Activated naive CD8-positive, alpha-beta T cell treated with anti-CD3 and anti-CD28 coated beads, Interleukin-2, amount 50 U/mL, for 24 hours (primary cell): ENCODE data around the gene PRDM2.

Source experiments
- ATAC-seq: fragments of 150-1000 bp; cut with Tn5 transposase; one replicate; pipeline ENCODE4 v1.10.0; 2021
- DNase-seq: peaks from one replicate; pipeline ENCODE4 v3.0.0; 2021
- H3K27ac Mint-ChIP-seq: one replicate; pipeline ENCODE4 v1.8.0; 2021; ENCODE audit warnings: mild to moderate bottlenecking, mixed read lengths
- H3K27me3 Mint-ChIP-seq: one replicate; pipeline ENCODE4 v1.8.0; 2021; ENCODE audit warnings: mixed read lengths
- H3K36me3 Mint-ChIP-seq: one replicate; pipeline ENCODE4 v1.8.0; 2021; ENCODE audit warnings: low read depth, mixed read lengths
- H3K4me1 Mint-ChIP-seq: one replicate; pipeline ENCODE4 v1.8.0; 2021; ENCODE audit warnings: mixed read lengths
- H3K4me3 Mint-ChIP-seq: one replicate; pipeline ENCODE4 v1.8.0; 2021; ENCODE audit warnings: mild to moderate bottlenecking, moderate library complexity, mixed read lengths
- H3K9me3 Mint-ChIP-seq: one replicate; pipeline ENCODE4 v1.8.0; 2021; ENCODE audit warnings: mixed read lengths

Gene PRDM2

GRCh38 chr1:13775916-13776315 is 75.9 kb downstream of the PRDM2 start:
- Mint-ChIP-seq H3K36me3 (peaks cover 23% of the 10 kb centered on the region), H3K27ac (no peak overlapping the region), H3K27me3 (no peaks in the 10 kb centered on the region), H3K9me3 (no peaks in the 10 kb centered on the region), H3K4me1 (peaks cover 4% of the 10 kb centered on the region), H3K4me3 (no peak overlapping the region)
- ATAC-seq (no peak), DNase-seq (no peak)

DNA sequence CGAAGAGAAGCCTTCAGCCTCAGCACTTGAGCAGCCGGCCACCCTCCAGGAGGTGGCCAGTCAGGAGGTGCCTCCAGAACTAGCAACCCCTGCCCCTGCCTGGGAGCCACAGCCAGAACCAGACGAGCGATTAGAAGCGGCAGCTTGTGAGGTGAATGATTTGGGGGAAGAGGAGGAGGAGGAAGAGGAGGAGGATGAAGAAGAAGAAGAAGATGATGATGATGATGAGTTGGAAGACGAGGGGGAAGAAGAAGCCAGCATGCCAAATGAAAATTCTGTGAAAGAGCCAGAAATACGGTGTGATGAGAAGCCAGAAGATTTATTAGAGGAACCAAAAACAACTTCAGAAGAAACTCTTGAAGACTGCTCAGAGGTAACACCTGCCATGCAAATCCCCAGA is 78.4 kb downstream of the PRDM2 start:
- no peaks in the 10 kb centered on the region for H3K27me3 Mint-ChIP-seq
- H3K4me1 Mint-ChIP-seq: peaks cover 22% of the 10 kb centered on the region
- no peak overlapping the region for H3K4me3 Mint-ChIP-seq
- ATAC-seq (no peak), DNase-seq (no peak)
- no peak overlapping the region for H3K27ac Mint-ChIP-seq
- H3K9me3 Mint-ChIP-seq: no peaks in the 10 kb centered on the region
- peaks cover 44% of the 10 kb centered on the region for H3K36me3 Mint-ChIP-seq

DNA sequence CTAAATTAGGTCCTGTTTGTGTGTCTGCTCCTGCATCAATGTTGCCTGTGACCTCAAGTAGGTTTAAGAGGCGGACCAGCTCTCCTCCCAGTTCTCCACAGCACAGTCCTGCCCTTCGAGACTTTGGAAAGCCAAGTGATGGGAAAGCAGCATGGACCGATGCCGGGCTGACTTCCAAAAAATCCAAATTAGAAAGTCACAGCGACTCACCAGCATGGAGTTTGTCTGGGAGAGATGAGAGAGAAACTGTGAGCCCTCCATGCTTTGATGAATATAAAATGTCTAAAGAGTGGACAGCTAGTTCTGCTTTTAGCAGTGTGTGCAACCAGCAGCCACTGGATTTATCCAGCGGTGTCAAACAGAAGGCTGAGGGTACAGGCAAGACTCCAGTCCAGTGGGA is 79.9 kb downstream of the PRDM2 start:
- ATAC-seq (no peak), DNase-seq (no peak)
- peaks cover 31% of the 10 kb centered on the region for H3K4me1 Mint-ChIP-seq
- H3K9me3 Mint-ChIP-seq: no peaks in the 10 kb centered on the region
- no peaks in the 10 kb centered on the region for H3K27me3 Mint-ChIP-seq
- H3K27ac Mint-ChIP-seq: no peak overlapping the region
- H3K4me3 Mint-ChIP-seq: no peak overlapping the region
- peaks cover 50% of the 10 kb centered on the region for H3K36me3 Mint-ChIP-seq

DNA sequence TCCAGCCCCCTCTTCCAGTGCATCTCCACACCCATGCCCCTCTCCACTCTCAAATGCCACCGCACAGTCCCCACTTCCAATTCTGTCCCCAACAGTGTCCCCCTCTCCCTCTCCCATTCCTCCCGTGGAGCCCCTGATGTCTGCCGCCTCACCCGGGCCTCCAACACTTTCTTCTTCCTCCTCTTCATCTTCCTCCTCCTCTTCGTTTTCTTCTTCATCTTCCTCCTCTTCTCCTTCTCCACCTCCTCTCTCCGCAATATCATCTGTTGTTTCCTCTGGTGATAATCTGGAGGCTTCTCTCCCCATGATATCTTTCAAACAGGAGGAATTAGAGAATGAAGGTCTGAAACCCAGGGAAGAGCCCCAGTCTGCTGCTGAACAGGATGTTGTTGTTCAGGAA is 80.8 kb downstream of the PRDM2 start:
- peaks cover 34% of the 10 kb centered on the region for H3K4me1 Mint-ChIP-seq
- ATAC-seq: no peak
- no peaks in the 10 kb centered on the region for H3K27me3 Mint-ChIP-seq
- no peak overlapping the region for H3K27ac Mint-ChIP-seq
- peaks cover 50% of the 10 kb centered on the region for H3K36me3 Mint-ChIP-seq
- no peaks in the 10 kb centered on the region for H3K9me3 Mint-ChIP-seq
- DNase-seq: no peak
- no peak overlapping the region for H3K4me3 Mint-ChIP-seq

GRCh38 chr1:13781228-13781627 is 81.2 kb downstream of the PRDM2 start:
- H3K27ac Mint-ChIP-seq: no peak overlapping the region
- peaks cover 51% of the 10 kb centered on the region for H3K36me3 Mint-ChIP-seq
- no peaks in the 10 kb centered on the region for H3K27me3 Mint-ChIP-seq
- peaks cover 34% of the 10 kb centered on the region for H3K4me1 Mint-ChIP-seq
- H3K9me3 Mint-ChIP-seq: no peaks in the 10 kb centered on the region
- no peak for ATAC-seq
- DNase-seq: no peak
- H3K4me3 Mint-ChIP-seq: no peak overlapping the region

GRCh38 chr1:13781907-13782633 is 82.1 kb downstream of the PRDM2 start:
- no peak overlapping the region for H3K27ac Mint-ChIP-seq
- ATAC-seq: no peak
- no peaks in the 10 kb centered on the region for H3K27me3 Mint-ChIP-seq
- no peak for DNase-seq
- H3K4me1 Mint-ChIP-seq: peaks cover 34% of the 10 kb centered on the region
- no peak overlapping the region for H3K4me3 Mint-ChIP-seq
- peaks cover 58% of the 10 kb centered on the region for H3K36me3 Mint-ChIP-seq
- no peaks in the 10 kb centered on the region for H3K9me3 Mint-ChIP-seq

DNA sequence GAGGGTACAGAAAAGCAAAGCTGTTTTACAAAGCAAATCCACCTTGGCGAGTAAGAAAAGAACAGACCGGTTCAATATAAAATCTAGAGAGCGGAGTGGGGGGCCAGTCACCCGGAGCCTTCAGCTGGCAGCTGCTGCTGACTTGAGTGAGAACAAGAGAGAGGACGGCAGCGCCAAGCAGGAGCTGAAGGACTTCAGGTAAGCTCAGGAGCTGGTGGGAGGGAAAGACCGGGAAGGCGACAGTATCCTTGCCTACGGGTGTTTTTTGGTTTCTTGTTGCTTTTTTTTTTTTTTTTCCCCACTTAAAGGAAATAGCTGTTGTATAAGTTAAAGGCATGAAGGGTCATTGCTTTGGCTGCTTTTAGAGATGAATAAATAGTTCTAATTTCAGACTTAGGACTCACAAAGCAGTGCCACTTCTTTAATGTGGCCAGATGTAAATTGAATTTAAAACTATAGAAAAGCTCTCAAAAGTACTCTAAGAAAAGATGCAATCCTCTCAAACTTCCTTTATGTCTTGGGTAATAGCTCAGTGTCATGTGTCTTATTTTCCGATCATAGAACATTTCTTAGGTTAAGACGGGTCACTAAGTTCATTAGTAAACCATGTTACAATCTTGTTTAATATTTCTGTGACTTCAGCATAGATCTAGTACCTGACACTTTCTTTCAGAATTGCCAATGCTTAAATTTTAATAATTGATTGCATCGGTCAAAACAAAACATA is 82.8 kb downstream of the PRDM2 start:
- Mint-ChIP-seq H3K27me3 (no peaks in the 10 kb centered on the region), H3K4me3 (no peak overlapping the region), H3K9me3 (no peaks in the 10 kb centered on the region), H3K36me3 (peaks cover 63% of the 10 kb centered on the region), H3K4me1 (peaks cover 34% of the 10 kb centered on the region), H3K27ac (no peak overlapping the region)
- no peak for DNase-seq
- no peak for ATAC-seq

- no peaks in the 10 kb centered on the region for H3K9me3 Mint-ChIP-seq
- H3K27ac Mint-ChIP-seq: peak overlapping the region; percentile 46
- ATAC-seq: no peak
- H3K4me1 Mint-ChIP-seq: peaks cover 34% of the 10 kb centered on the region
- no peaks in the 10 kb centered on the region for H3K27me3 Mint-ChIP-seq
- DNase-seq: no peak
- peaks cover 59% of the 10 kb centered on the region for H3K36me3 Mint-ChIP-seq
- no peak overlapping the region for H3K4me3 Mint-ChIP-seq
These were observed 83.6 kb downstream of the PRDM2 start for GRCh38 chr1:13783551-13783950.

DNA sequence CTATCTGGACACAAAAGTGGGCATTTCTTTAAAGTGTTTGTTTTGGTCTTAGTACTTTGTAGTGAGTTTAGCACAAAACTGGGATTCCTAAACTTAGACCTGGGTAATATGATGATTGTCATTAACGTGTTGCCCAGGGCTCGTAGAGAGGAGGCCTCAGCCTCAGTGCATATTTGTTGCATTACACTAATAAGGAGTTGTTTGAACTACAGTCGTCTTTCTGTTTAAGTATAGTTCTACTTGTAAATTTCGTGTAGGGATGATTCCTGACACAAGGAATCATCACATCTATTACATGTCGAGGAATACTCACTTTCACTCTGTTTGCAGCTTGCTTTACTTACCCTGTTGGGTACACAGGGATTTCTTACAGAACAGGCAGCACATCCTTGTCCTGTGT is 85.0 kb downstream of the PRDM2 start:
- no peaks in the 10 kb centered on the region for H3K9me3 Mint-ChIP-seq
- H3K27me3 Mint-ChIP-seq: no peaks in the 10 kb centered on the region
- H3K27ac Mint-ChIP-seq: no peak overlapping the region
- no peak for DNase-seq
- no peak overlapping the region for H3K4me3 Mint-ChIP-seq
- no peak for ATAC-seq
- peaks cover 50% of the 10 kb centered on the region for H3K36me3 Mint-ChIP-seq
- peaks cover 40% of the 10 kb centered on the region for H3K4me1 Mint-ChIP-seq

DNA sequence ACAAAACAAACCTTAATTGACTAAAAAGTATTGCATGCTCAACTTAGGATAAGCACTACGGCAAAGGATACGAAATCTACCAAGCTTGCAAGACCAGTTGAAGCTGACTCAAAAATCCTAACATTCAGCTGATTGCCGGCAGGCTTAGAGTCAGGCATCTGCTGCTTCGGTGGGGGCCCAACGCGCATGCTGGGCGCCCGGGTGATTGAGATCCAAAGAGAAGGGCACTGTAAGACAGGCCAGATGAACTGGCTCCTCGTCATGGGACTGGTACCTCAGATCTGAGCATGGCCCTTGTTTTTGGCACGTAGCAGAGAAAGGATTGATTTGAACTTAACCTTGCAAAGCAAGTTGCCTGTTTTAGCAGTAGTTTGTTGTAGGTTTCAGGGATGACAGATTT is 86.6 kb downstream of the PRDM2 start:
- Mint-ChIP-seq H3K27ac (no peak overlapping the region), H3K36me3 (peaks cover 47% of the 10 kb centered on the region), H3K4me3 (no peak overlapping the region), H3K4me1 (peaks cover 44% of the 10 kb centered on the region), H3K9me3 (no peaks in the 10 kb centered on the region), H3K27me3 (no peaks in the 10 kb centered on the region)
- DNase-seq (no peak), ATAC-seq (no peak)

GRCh38 chr1:13788795-13789194 is 88.8 kb downstream of the PRDM2 start:
- Mint-ChIP-seq H3K4me1 (peaks cover 42% of the 10 kb centered on the region), H3K9me3 (no peaks in the 10 kb centered on the region), H3K36me3 (peaks cover 34% of the 10 kb centered on the region), H3K27me3 (no peaks in the 10 kb centered on the region), H3K4me3 (no peak overlapping the region), H3K27ac (no peak overlapping the region)
- ATAC-seq (no peak), DNase-seq (no peak)

GRCh38 chr1:13790290-13791030 is 90.5 kb downstream of the PRDM2 start:
- ATAC-seq (no peak), DNase-seq (no peak)
- no peaks in the 10 kb centered on the region for H3K27me3 Mint-ChIP-seq
- H3K4me3 Mint-ChIP-seq: no peak overlapping the region
- peaks cover 33% of the 10 kb centered on the region for H3K36me3 Mint-ChIP-seq
- H3K27ac Mint-ChIP-seq: peak overlapping the region; percentile 62
- H3K9me3 Mint-ChIP-seq: no peaks in the 10 kb centered on the region
- H3K4me1 Mint-ChIP-seq: peaks cover 50% of the 10 kb centered on the region

DNA sequence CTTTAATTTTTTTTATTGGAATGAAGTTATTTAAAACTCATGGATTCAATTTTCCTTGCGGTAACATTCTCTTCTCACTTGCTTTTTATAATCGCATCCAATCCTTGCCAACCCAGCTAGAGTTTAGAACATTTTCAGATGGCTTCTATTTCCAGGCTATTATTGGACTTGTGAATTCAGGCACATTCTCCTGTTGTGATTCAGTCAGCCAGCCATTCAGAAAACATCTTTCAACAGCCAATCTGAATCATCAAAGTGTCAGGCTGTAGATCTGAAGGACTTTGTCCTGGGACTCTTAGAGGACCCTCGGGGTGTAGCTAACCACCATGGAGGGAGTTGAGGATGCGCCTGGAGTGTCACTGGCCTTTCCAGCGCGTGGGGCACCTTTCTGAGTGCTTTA is 92.4 kb downstream of the PRDM2 start:
- Mint-ChIP-seq H3K4me3 (no peak overlapping the region), H3K27ac (peak overlapping the region; percentile 36)
- ATAC-seq: no peak

DNA sequence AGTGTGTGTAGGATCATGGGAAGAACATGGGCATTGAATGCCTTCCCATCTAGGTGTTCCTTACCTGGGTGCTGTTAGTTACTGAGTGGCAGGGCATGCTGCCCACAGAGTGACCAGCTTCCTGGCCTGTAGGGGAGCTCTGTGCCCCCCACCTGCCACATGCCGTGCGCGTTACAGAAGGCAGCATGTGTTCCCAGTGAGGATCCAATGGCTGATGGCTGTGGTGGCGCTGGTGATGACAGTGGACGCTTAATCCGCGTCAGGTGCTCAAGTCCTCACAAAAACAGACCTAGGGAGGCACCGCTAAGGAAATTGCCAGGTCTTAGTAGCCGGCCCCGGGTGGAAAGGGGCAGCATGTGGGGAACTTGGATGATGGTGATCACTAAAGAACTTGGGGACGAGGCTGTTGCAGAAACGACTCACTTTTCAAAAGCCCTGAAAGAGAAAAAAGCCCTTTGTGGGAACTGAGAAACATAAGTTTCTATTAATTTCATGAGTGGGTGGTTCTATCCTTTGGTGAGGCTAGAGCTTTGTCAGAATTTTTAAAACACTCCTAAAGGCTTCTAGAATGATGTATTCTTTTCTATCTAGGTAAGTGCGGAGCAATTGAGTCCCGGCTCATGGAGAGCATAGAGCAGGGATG is 93.2 kb downstream of the PRDM2 start:
- Mint-ChIP-seq H3K4me1 (peaks cover 74% of the 10 kb centered on the region), H3K27ac (peak overlapping the region; percentile 26), H3K27me3 (no peaks in the 10 kb centered on the region), H3K9me3 (no peaks in the 10 kb centered on the region), H3K36me3 (peaks cover 29% of the 10 kb centered on the region), H3K4me3 (no peak overlapping the region)
- DNase-seq: no peak
- no peak for ATAC-seq

More for the DNA sequence above, 92.4 kb downstream of the PRDM2 start:
- peaks cover 69% of the 10 kb centered on the region for H3K4me1 Mint-ChIP-seq
- peaks cover 29% of the 10 kb centered on the region for H3K36me3 Mint-ChIP-seq
- no peaks in the 10 kb centered on the region for H3K9me3 Mint-ChIP-seq
- DNase-seq: no peak
- no peaks in the 10 kb centered on the region for H3K27me3 Mint-ChIP-seq
